HCT116 (cell line): ENCODE results near the gene SPATA16. TPM values are rescaled to one million over a fixed set of nuclear protein-coding genes. Genes with fewer than 3 reads are reported as not detected.

Experiments used
- ATAC-seq: fragments of 200-7000 bp; cut with Tn5 transposase; 2 replicates; pipeline ENCODE4 v1.9.1; 2020; ENCODE audit warnings: mild to moderate bottlenecking, moderate library complexity
- BruUV-seq: library from RNA; stranded (reverse); fragments of 400-500 nt; replicated peaks from 2 replicates; lab custom pipeline; 2021; lab: Mats Ljungman, UMichigan
- CTCF ChIA-PET: fragments of 300-600 bp; sonication (Branson Sonifier 250); formaldehyde crosslinking; loops from one replicate; lab custom pipeline; 2021; ENCODE audit warnings: antibody characterized with exemption; lab: Charles Lee
- POLR2A ChIA-PET: fragments of 300-600, 350-600 bp; sonication (Branson Sonifier 250); formaldehyde crosslinking; loops from one replicate; lab custom pipeline; 2021; ENCODE audit warnings: antibody characterized with exemption; lab: Charles Lee
- RAD21 ChIA-PET, 2 experiments: fragments of 300-600 bp; sonication (Branson Sonifier 250); formaldehyde crosslinking; loops; one replicate each; lab custom pipeline; 2023; ENCODE audit warnings: low total read pairs in 2 of 2; ENCODE audit not compliant: uncharacterized antibody in 2 of 2, unreplicated experiment in 2 of 2, low non-redundant PET in 1 of 2; lab: Charles Lee
- DNase-seq: peaks from one replicate; pipeline ENCODE4 v3.0.0-alpha.2; 2010; ENCODE audit warnings: low read depth, low spot score
- H2AFZ ChIP-seq: fragments of 200-600 bp; shearing (Covaris generic), sonication (generic); 2 replicates; pipeline ENCODE4 v1.6.1; 2017; ENCODE audit warnings: low read depth, mixed run types, mixed read lengths, antibody characterized with exemption, low read length; ENCODE audit not compliant: poor library complexity, severe bottlenecking
- H3K27ac ChIP-seq: 2 replicates; pipeline ENCODE4 v1.5.1; 2012; ENCODE audit warnings: low read depth, low read length
- H3K27me3 ChIP-seq: fragments of 200-600 bp; sonication (generic); 2 replicates; pipeline ENCODE4 v1.6.1; 2016; ENCODE audit warnings: mixed run types, low read length, mixed read lengths; ENCODE audit not compliant: insufficient read depth
- H3K36me3 ChIP-seq, 2 experiments: fragments of 200-500 bp in 1 of 2; fragments of 200-600 bp in 1 of 2; sonication (Bioruptor generic) in 1 of 2; sonication (generic) in 1 of 2; 2 replicates each; pipeline versions ENCODE4 v1.5.1 to v1.6.1; 2014 to 2016; ENCODE audit warnings: low read length in 2 of 2, inconsistent platforms in 1 of 2, mixed read lengths in 1 of 2, mixed run types in 1 of 2; ENCODE audit not compliant: insufficient read depth in 2 of 2, control insufficient read depth in 1 of 2
- H3K4me1 ChIP-seq, 2 experiments: fragments of 200-600 bp in 1 of 2; sonication (generic) in 1 of 2; 2 replicates each; pipeline versions ENCODE4 v1.5.1 to v1.6.1; 2012 to 2017; ENCODE audit warnings: low read length in 2 of 2, inconsistent platforms in 1 of 2, mild to moderate bottlenecking in 1 of 2, mixed read lengths in 1 of 2, mixed run types in 1 of 2, moderate library complexity in 1 of 2; ENCODE audit not compliant: insufficient read depth in 2 of 2, control insufficient read depth in 1 of 2
- H3K4me2 ChIP-seq: fragments of 200-600 bp; sonication (generic); 2 replicates; pipeline ENCODE4 v1.6.1; 2017; ENCODE audit warnings: mixed run types, low read length, mixed read lengths
- H3K4me3 ChIP-seq, 2 experiments: fragments of 200-600 bp in 1 of 2; sonication (generic) in 1 of 2; replicated peaks in 1 of 2; 2 replicates each; pipeline ENCODE4 v1.5.1; 2011 to 2016; ENCODE audit warnings: low read length in 2 of 2, control low read depth in 1 of 2, low read depth in 1 of 2, mild to moderate bottlenecking in 1 of 2, mixed read lengths in 1 of 2, mixed run types in 1 of 2
- H3K79me2 ChIP-seq: fragments of 200-600 bp; sonication (generic); 2 replicates; pipeline ENCODE4 v1.6.1; 2017; ENCODE audit warnings: mild to moderate bottlenecking, mixed run types, low read length, moderate library complexity, mixed read lengths; ENCODE audit not compliant: insufficient read depth
- H3K9ac ChIP-seq: fragments of 200-600 bp; sonication (generic); 2 replicates; pipeline ENCODE4 v1.6.1; 2016; ENCODE audit warnings: low read length, mixed read lengths
- H3K9me2 ChIP-seq: fragments of 200-600 bp; sonication (generic), shearing (Covaris generic); 2 replicates; pipeline ENCODE4 v1.6.1; 2017; ENCODE audit warnings: mixed run types, mild to moderate bottlenecking, moderate library complexity; ENCODE audit not compliant: insufficient read depth
- H3K9me3 ChIP-seq, 2 experiments: fragments of 200-500 bp in 1 of 2; fragments of 200-600 bp in 1 of 2; sonication (Bioruptor generic) in 1 of 2; sonication (generic) in 1 of 2; 2 replicates each; pipeline ENCODE4 v1.6.1; 2014 to 2017; ENCODE audit warnings: low read length in 2 of 2, mixed read lengths in 2 of 2, inconsistent platforms in 1 of 2, low read depth in 1 of 2, mild to moderate bottlenecking in 1 of 2, mixed run types in 1 of 2, moderate library complexity in 1 of 2; ENCODE audit not compliant: control insufficient read depth in 1 of 2, insufficient read depth in 1 of 2
- H4K20me1 ChIP-seq: fragments of 200-600 bp; sonication (generic), shearing (Covaris generic); 2 replicates; pipeline ENCODE4 v1.6.1; 2017; ENCODE audit warnings: mixed run types, mild to moderate bottlenecking, moderate library complexity; ENCODE audit not compliant: insufficient read depth
- EZH2 ChIP-seq: fragments of 200-600 bp; sonication (generic); IDR thresholded peaks from 2 replicates; pipeline ENCODE4 v1.6.1; 2017; ENCODE audit warnings: antibody characterized with exemption, mixed run types
- FOSL1 ChIP-seq: IDR thresholded peaks from 2 replicates; pipeline ENCODE4 v1.6.1; 2012; ENCODE audit warnings: low read depth
- JUND ChIP-seq: IDR thresholded peaks from 2 replicates; pipeline ENCODE4 v1.6.1; 2012
- RAD21 ChIP-seq: IDR thresholded peaks from 2 replicates; pipeline ENCODE4 v1.6.1; 2012; ENCODE audit warnings: low read depth, mild to moderate bottlenecking
- SIN3A ChIP-seq: IDR thresholded peaks from 2 replicates; pipeline ENCODE4 v1.6.1; 2012; ENCODE audit warnings: low read depth
- SRF ChIP-seq: IDR thresholded peaks from 2 replicates; pipeline ENCODE4 v1.6.1; 2012; ENCODE audit warnings: low read depth
- TCF7L2 ChIP-seq: IDR thresholded peaks from 2 replicates; pipeline ENCODE4 v1.7.0; 2011; ENCODE audit warnings: borderline replicate concordance, inconsistent platforms; ENCODE audit not compliant: insufficient read depth, insufficient read length; ENCODE audit errors: extremely low read depth
- intact Hi-C: fragments of 100-400 bp; cut with micrococcal nuclease; formaldehyde crosslinking; loops from 2 replicates; pipeline ENCODE4 v1.10.0; 2022
- total RNA-seq: library from RNA; stranded (reverse); gene quantifications from one replicate; pipeline ENCODE4 v1.2.1, GENCODE V29; 2021; ENCODE audit not compliant: unreplicated experiment

Gene SPATA16
- total RNA-seq, 1 experiment from 2014 or later, result not detected

GRCh38 chr3:172892158-172892557 is 248.9 kb downstream of the SPATA16 start:
- intact Hi-C loops, result no loop called here
- ChIA-PET RAD21 (no interaction called here), POLR2A (no interaction called here), CTCF (no interaction called here)
- no peak for ATAC-seq
- Histone ChIP-seq H3K9me3 (no peaks in the 10 kb centered on the region), H3K9me2 (no peaks in the 10 kb centered on the region), H3K36me3 (no peaks in the 10 kb centered on the region), H3K4me1 (0 out of 4 replicates have a peak, but pooled peaks cover 0 to 5% of the 10 kb centered on the region in 2 experiments), H2AFZ (peak overlapping the region; percentile 31), H3K4me2 (no peak overlapping the region), H3K9ac (no peak overlapping the region), H3K79me2 (no peaks in the 10 kb centered on the region), H3K4me3 (no peak overlapping the region), H3K27ac (no peak overlapping the region), H4K20me1 (no peaks in the 10 kb centered on the region), H3K27me3 (no peaks in the 10 kb centered on the region)
- TF ChIP-seq TCF7L2 (no peak), SRF (no peak), EZH2 (no peak), FOSL1 (no peak), SIN3A (no peak), JUND (no peak)
- no TSS peak for BruUV-seq
- no peak for DNase-seq

GRCh38 chr3:172885704-172886103 is 255.3 kb downstream of the SPATA16 start:
- 0 out of 2 replicates have a peak, but pooled peaks have one; percentile 44 for ATAC-seq
- ChIA-PET POLR2A (no interaction called here), CTCF (no interaction called here)
- Histone ChIP-seq H3K9ac (no peak overlapping the region), H2AFZ (no peak overlapping the region), H4K20me1 (no peaks in the 10 kb centered on the region), H3K79me2 (no peaks in the 10 kb centered on the region), H3K9me3 (no peaks in the 10 kb centered on the region), H3K9me2 (no peaks in the 10 kb centered on the region)
- no TSS peak for BruUV-seq
- intact Hi-C loops, result no loop called here
- no peak for DNase-seq
- TF ChIP-seq JUND, result no peak
- peak; percentile 22; the same call in 1 of the 2 replicates for TF ChIP-seq RAD21
- TF ChIP-seq, all 23 proteins: peak for 1
- H3K27ac ChIP-seq, result no peak overlapping the region
- no peaks in the 10 kb centered on the region for H3K4me1 ChIP-seq
- H3K4me2 ChIP-seq, result no peak overlapping the region
- no peak overlapping the region for H3K4me3 ChIP-seq
- RAD21 ChIA-PET, result no interaction called here
- H3K27me3 ChIP-seq, result no peaks in the 10 kb centered on the region
- no peaks in the 10 kb centered on the region for H3K36me3 ChIP-seq
